HG03469 (cell line): ENCODE results near the gene AGRN.
"Not testable (repeated sequence)": the region's sequence is repeated elsewhere in the genome, so short reads cannot be mapped to it uniquely, and the experiment has no call there.

Experiments used
- ATAC-seq: cut with Tn5 transposase; IDR thresholded peaks from one replicate; pipeline ENCODE4 v1.9.1; 2021; ENCODE audit warnings: mild to moderate bottlenecking, moderate library complexity, moderate number of reproducible peaks; ENCODE audit not compliant: unreplicated experiment

AGRN gene

GRCh38 chr1:1074631-1075147 lies 54.8 kb downstream of the AGRN start:
- no peak for ATAC-seq

GRCh38 chr1:1075148-1075935 lies 55.4 kb downstream of the AGRN start:
- ATAC-seq, result no peak

GRCh38 chr1:1077396-1077795 lies 57.5 kb downstream of the AGRN start:
- not testable (repeated sequence) for ATAC-seq

GRCh38 chr1:1079408-1080121 lies 59.6 kb downstream of the AGRN start:
- no peak for ATAC-seq

GRCh38 chr1:1080122-1080757 lies 60.3 kb downstream of the AGRN start:
- no peak for ATAC-seq

- no peak for ATAC-seq
Measured at GRCh38 chr1:1080951-1081310, 61.0 kb downstream of the AGRN start.

- no peak for ATAC-seq
Measured at GRCh38 chr1:1081311-1082238, 61.7 kb downstream of the AGRN start.

GRCh38 chr1:1082239-1082775 lies 62.4 kb downstream of the AGRN start:
- ATAC-seq, result no peak

- no peak for ATAC-seq
Measured at GRCh38 chr1:1082776-1083415, 63.0 kb downstream of the AGRN start.

- ATAC-seq, result no peak
Measured at GRCh38 chr1:1083416-1084371, 63.8 kb downstream of the AGRN start.

- ATAC-seq, result no peak
Measured at GRCh38 chr1:1084372-1085170, 64.7 kb downstream of the AGRN start.

GRCh38 chr1:1085171-1085841 lies 65.4 kb downstream of the AGRN start:
- ATAC-seq, result no peak

- no peak for ATAC-seq
Measured at GRCh38 chr1:1085911-1086841, 66.3 kb downstream of the AGRN start.

- ATAC-seq, result no peak
Measured at GRCh38 chr1:1086911-1087341, 67.0 kb downstream of the AGRN start.

GRCh38 chr1:1087351-1088028 lies 67.6 kb downstream of the AGRN start:
- ATAC-seq, result no peak
